HepG2 (cell line): ENCODE data around the gene SNCAIP. TPM values are rescaled to one million over a fixed set of nuclear protein-coding genes. Genes with fewer than 3 reads are reported as not detected.

Source experiments
- ATAC-seq: fragments of 200-7000 bp; cut with Tn5 transposase; 3 replicates; pipeline ENCODE4 v1.9.1; 2020; ENCODE audit warnings: mild to moderate bottlenecking, moderate library complexity
- BruUV-seq: library from RNA; stranded (reverse); fragments of 400-500 nt; replicated peaks from 2 replicates; lab custom pipeline; 2021; lab: Mats Ljungman, UMichigan
- CTCF ChIA-PET: fragments of 300-600 bp; formaldehyde crosslinking; extraction: SDS; loops from one replicate; lab custom pipeline; 2021; ENCODE audit warnings: low total read pairs, inconsistent platforms, low intra/inter-chr PET ratio; lab: Yijun Ruan, JAX
- POLR2A ChIA-PET: fragments of 350-600 bp; sonication (Branson Sonifier 250); formaldehyde crosslinking; loops from one replicate; lab custom pipeline; 2020; ENCODE audit warnings: antibody characterized with exemption, inconsistent platforms; lab: Yijun Ruan, JAX
- DNase-seq: peaks from one replicate; pipeline ENCODE4 v3.0.0-alpha.2; 2015; ENCODE audit warnings: low spot score
- FAIRE-seq: peaks from 3 replicates; lab custom pipeline; 2011; peaks lifted over from hg19 to GRCh38; lab: Jason Lieb, UNC
- H2AFZ ChIP-seq: one replicate; pipeline ENCODE4 v1.6.1; 2011; ENCODE audit warnings: low read length, inconsistent platforms
- H3K27ac ChIP-seq: fragments of 300-600 bp; 3 replicates; pipeline ENCODE4 v1.8.0; 2011; ENCODE audit warnings: mixed run types, mild to moderate bottlenecking, mixed read lengths, low read length, inconsistent platforms; ENCODE audit not compliant: insufficient read depth; ENCODE audit errors: extremely low read length
- H3K27me3 ChIP-seq, 2 experiments: fragments of 200-600 bp in 1 of 2; 2 replicates in 1 of 2; 3 replicates in 1 of 2; pipeline versions ENCODE4 v1.6.0 to v1.8.0; 2011; ENCODE audit warnings: low read length in 2 of 2, mild to moderate bottlenecking in 2 of 2, moderate library complexity in 2 of 2, inconsistent platforms in 1 of 2; ENCODE audit not compliant: insufficient read depth in 2 of 2, control insufficient read depth in 1 of 2
- H3K36me3 ChIP-seq, 2 experiments: fragments of 200-600 bp in 1 of 2; replicated peaks in 1 of 2; 2 replicates in 1 of 2; 3 replicates in 1 of 2; pipeline versions ENCODE4 v1.5.1 to v1.8.0; 2011; ENCODE audit warnings: low read length in 2 of 2, inconsistent platforms in 1 of 2; ENCODE audit not compliant: insufficient read depth in 2 of 2, control insufficient read depth in 1 of 2
- H3K4me1 ChIP-seq: 2 replicates; pipeline ENCODE4 v1.5.1; 2012; ENCODE audit warnings: low read length, inconsistent platforms; ENCODE audit not compliant: insufficient read depth
- H3K4me2 ChIP-seq: 2 replicates; pipeline ENCODE4 v1.6.0; 2011; ENCODE audit warnings: low read depth, low read length, inconsistent platforms
- H3K4me3 ChIP-seq, 3 experiments: fragments of 200-600 bp in 1 of 3; sonication (generic), shearing (Covaris generic) in 1 of 3; replicated peaks in 1 of 3; 2 replicates each; pipeline ENCODE4 v1.5.1; 2011 to 2016; ENCODE audit warnings: low read length in 3 of 3, inconsistent platforms in 2 of 3, low read depth in 2 of 3, mild to moderate bottlenecking in 2 of 3, control low read depth in 1 of 3, mixed read lengths in 1 of 3; ENCODE audit not compliant: insufficient read depth in 1 of 3
- H3K79me2 ChIP-seq: one replicate; pipeline ENCODE4 v1.6.1; 2011; ENCODE audit warnings: low read length, inconsistent platforms; ENCODE audit not compliant: insufficient read depth
- H3K9ac ChIP-seq: 2 replicates; pipeline ENCODE4 v1.6.0; 2011; ENCODE audit warnings: mild to moderate bottlenecking, low read depth, low read length, inconsistent platforms; ENCODE audit not compliant: insufficient read depth
- H3K9me3 ChIP-seq: 2 replicates; pipeline ENCODE4 v1.5.1; 2012; ENCODE audit warnings: mild to moderate bottlenecking, low read length
- H4K20me1 ChIP-seq: 2 replicates; pipeline ENCODE4 v1.6.0; 2011; ENCODE audit warnings: inconsistent platforms, mild to moderate bottlenecking, low read length, moderate library complexity; ENCODE audit not compliant: insufficient read depth
- GABPA ChIP-seq, 2 experiments: IDR thresholded peaks; 2 replicates each; pipeline ENCODE4 v1.6.1; 2011 to 2016; ENCODE audit warnings: low read depth in 2 of 2, low read length in 1 of 2, missing biosample characterization in 1 of 2, missing genetic modification characterization in 1 of 2
- POLR2G ChIP-seq: fragments of 200-400 bp; formaldehyde crosslinking; IDR thresholded peaks from 2 replicates; pipeline ENCODE4 v1.6.1; 2018; ENCODE audit warnings: mild to moderate bottlenecking, low read depth, low read length, moderate library complexity
- SOX6 ChIP-seq, 2 experiments: fragments of 450-650 bp in 1 of 2; sonication (generic) in 1 of 2; formaldehyde crosslinking in 1 of 2; IDR thresholded peaks; 2 replicates each; pipeline versions ENCODE4 v1.4.0 to v1.6.1; 2017 to 2020; ENCODE audit warnings: antibody characterized with exemption in 1 of 2, mild to moderate bottlenecking in 1 of 2, missing genetic modification reagents in 1 of 2
- WGBS: methylation state at CpG from one replicate; pipeline ENCODE4 v1.1.6; 2017; ENCODE audit warnings: low lambda C conversion rate; 5-methylcytosine and 5-hydroxymethylcytosine counted together
- in situ Hi-C: cut with HindIII; loops from 2 replicates; pipeline ENCODE4 v1.10.0; 2017; ENCODE audit warnings: low pct_unique_long_range_greater_than_20kb; ENCODE audit not compliant: extremely low pct_ligation_motif_present
- intact Hi-C: fragments of 100-400 bp; cut with micrococcal nuclease; formaldehyde crosslinking; loops from one replicate; pipeline ENCODE4 v1.10.0; 2022; ENCODE audit not compliant: unreplicated experiment
- polyA plus RNA-seq, 8 experiments: library from polyadenylated mRNA; depleted of rRNA in 3 of 8; stranded (reverse) in 7 of 8; unstranded in 1 of 8; fragments of >200 nt; fragmentation: Illumina TruSeq in 4 of 8; extraction: Trizol in 4 of 8; gene quantifications; 2 replicates each; pipeline versions ENCODE4 v1.2.1 to v1.2.3, GENCODE V29; 2011 to 2016; ENCODE audit warnings: low read depth in 4 of 8, missing spikeins in 1 of 8, mixed read lengths in 1 of 8; ENCODE audit not compliant: insufficient read depth in 1 of 8
- total RNA-seq, 5 experiments: library from RNA; depleted of rRNA; stranded (reverse); fragments of >200 nt; fragmentation: Illumina TruSeq; extraction: Trizol; gene quantifications; 2 replicates each; pipeline ENCODE4 v1.2.3, GENCODE V29; 2016; ENCODE audit warnings: low read depth in 1 of 5
- TF ChIP-seq, protein P1 (sequence below): sonication (generic); formaldehyde crosslinking; IDR thresholded peaks from 2 replicates; pipeline ENCODE4 v1.5.0; 2020; ENCODE audit warnings: mild to moderate bottlenecking, missing genetic modification reagents

The SNCAIP gene
- total and polyA plus RNA-seq, 2 of the 13 experiments (the other 11 are each of a cell fraction or from before 2014, with no cell fraction given), result not detected

- TF ChIP-seq, protein P1, sequence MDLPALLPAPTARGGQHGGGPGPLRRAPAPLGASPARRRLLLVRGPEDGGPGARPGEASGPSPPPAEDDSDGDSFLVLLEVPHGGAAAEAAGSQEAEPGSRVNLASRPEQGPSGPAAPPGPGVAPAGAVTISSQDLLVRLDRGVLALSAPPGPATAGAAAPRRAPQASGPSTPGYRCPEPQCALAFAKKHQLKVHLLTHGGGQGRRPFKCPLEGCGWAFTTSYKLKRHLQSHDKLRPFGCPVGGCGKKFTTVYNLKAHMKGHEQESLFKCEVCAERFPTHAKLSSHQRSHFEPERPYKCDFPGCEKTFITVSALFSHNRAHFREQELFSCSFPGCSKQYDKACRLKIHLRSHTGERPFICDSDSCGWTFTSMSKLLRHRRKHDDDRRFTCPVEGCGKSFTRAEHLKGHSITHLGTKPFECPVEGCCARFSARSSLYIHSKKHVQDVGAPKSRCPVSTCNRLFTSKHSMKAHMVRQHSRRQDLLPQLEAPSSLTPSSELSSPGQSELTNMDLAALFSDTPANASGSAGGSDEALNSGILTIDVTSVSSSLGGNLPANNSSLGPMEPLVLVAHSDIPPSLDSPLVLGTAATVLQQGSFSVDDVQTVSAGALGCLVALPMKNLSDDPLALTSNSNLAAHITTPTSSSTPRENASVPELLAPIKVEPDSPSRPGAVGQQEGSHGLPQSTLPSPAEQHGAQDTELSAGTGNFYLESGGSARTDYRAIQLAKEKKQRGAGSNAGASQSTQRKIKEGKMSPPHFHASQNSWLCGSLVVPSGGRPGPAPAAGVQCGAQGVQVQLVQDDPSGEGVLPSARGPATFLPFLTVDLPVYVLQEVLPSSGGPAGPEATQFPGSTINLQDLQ, result no peak
- TF ChIP-seq SOX6 (IDR thresholded peaks at IDR 0.05) (no peak), SOX6 (CRISPR knock-in tag; IDR thresholded peaks at IDR 0.05) (no peak)
- TF ChIP-seq, all 625 proteins: peak for 0
These were observed 4.6 kb downstream of the SNCAIP start (continued) for GRCh38 chr5:122316656-122317055.

GRCh38 chr5:122319897-122320296 is 7.9 kb downstream of the SNCAIP start:
- DNase-seq (no peak), FAIRE-seq (no peak), ATAC-seq (no peak)
- Histone ChIP-seq H3K4me1 (no peaks in the 10 kb centered on the region), H3K4me3 (no peak overlapping the region), H2AFZ (no peak overlapping the region), H3K9me3 (no peaks in the 10 kb centered on the region), H3K79me2 (no peaks in the 10 kb centered on the region)
- POLR2A ChIA-PET, result no interaction called here
- CTCF ChIA-PET, result no interaction called here
- in situ Hi-C loops, result no loop called here
- TF ChIP-seq POLR2G (no peak), GABPA (IDR thresholded peaks at IDR 0.05; ENCODE audit: low read depth, low read length) (no peak), GABPA (CRISPR knock-in tag; IDR thresholded peaks at IDR 0.05; ENCODE audit: low read depth) (no peak)
- TF ChIP-seq, all 625 proteins: peak for 0
- H3K27me3 ChIP-seq, result no peaks in the 10 kb centered on the region; a peak in 1 of 5 replicates
- intact Hi-C loops, result no loop called here
- no peak overlapping the region for H3K27ac ChIP-seq
- no peak overlapping the region for H3K9ac ChIP-seq
- no TSS peak for BruUV-seq
- H3K36me3 ChIP-seq, result no peaks in the 10 kb centered on the region
- 50% methylated on average over 2 of the region's 2 CpGs for WGBS
- no peak overlapping the region for H3K4me2 ChIP-seq
- H4K20me1 ChIP-seq, result no peaks in the 10 kb centered on the region
